Kidney capillary endothelial cell (primary cell): ENCODE measurements around the gene HPN.
A peak's percentile ranks its signal among the peaks of the same experiment; 100 is the strongest.

Experiments used
- DNase-seq: peaks from one replicate; pipeline ENCODE4 v3.0.0-alpha.2; 2018; ENCODE audit warnings: low spot score

HPN gene

GRCh38 chr19:35061583-35062373, 20.3 kb downstream of the HPN start:
- DNase-seq, result no peak

DNA sequence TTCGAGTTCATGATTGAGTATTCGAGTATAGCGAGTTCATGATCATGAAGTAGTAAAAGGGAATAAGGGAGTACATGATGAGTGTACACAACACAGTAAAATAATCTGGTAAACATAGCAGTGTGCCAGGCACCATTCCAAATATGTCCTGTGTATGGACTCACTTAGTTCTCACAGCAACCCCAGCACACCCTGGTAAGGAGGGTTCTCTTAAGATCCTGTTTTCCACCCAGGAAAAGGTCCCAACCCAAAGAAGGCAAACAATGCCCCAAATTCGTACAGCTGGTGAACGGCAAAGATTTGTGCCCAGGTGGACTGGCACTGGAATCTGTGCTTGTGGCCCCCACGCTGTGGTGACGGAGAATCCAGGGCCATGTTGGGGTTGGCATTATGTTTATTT, 21.4 kb downstream of the HPN start:
- DNase-seq, result no peak

DNA sequence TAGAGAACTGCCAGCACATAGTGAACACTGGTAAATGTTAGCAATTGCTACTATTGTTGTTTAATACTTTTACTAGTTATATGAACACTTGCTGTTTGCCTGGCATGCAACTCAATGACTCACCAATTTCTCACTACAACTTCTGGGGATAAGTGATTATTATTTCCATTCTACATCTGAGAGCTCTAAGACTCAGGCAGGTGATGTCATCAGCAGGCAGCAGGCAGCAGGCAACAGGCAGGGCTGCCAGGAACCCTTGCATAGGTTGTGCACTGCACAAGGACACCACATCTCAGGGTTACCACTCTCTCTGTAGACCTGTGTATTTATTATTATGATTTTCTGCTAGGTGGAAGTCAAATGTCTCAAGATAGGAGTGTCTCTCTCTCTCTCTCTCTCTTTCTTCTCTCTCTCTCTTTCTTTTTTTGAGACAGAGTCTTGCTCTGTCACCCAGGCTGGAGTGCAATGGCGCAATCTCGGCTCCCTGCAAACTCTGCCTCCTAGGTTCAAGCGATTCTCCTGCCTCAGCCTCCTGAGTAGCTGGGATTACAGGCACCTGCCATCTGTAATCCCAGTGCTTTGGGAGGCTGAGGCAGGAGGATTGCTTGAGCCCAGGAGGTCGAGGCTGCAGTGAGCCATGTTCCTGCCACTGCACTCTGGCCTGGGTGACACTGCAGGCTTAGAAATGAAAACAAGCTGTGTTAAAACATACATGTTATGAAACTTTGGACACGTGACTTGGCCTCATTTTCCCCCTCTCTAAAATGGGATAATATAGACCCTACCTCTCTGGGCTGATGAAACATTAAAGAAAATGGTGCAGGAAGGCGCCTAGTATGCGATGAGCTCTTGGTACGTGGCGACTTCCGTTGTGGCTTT, 22.7 kb downstream of the HPN start:
- peak; percentile 59 for DNase-seq

- no peak for DNase-seq
Measured at GRCh38 chr19:35065574-35065973, 24.1 kb downstream of the HPN start.

- DNase-seq, result no peak
Measured at GRCh38 chr19:35066121-35066520, 24.6 kb downstream of the HPN start.

- peak; percentile 81 for DNase-seq
Measured at GRCh38 chr19:35066691-35067563, 25.4 kb downstream of the HPN start.

DNA sequence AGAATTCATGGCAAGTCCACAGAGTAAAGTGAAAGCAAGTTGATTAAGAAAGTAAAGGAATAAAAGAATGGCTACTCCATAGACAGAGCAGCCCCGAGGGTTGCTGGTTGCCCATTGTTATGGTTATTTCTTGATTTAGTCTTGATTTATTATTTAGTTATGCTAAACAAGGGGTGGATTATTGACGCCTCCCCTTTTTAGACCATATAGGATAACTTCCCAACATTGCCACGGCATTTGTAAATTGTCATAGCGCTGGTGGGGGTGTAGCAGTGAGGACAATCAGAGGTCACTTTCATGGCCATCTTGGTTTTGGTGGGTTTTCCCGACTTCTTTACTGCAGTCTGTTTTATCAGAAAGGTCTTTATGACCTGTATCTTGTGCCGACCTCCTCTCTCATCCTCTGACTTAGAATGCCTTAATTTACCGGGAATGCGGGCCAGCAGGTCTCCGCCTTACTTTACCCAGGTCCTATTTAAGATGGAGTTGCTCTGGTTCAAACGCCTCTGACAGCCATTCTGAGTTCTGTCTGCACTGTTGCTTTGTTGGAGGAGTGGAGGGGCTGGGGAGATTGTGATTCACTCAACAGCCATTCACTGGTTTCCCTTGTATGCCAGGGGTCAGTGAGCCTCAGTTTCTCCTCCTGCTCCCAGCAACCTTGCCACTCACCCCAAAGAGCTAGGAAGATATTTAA, 27.6 kb downstream of the HPN start:
- no peak for DNase-seq

DNA sequence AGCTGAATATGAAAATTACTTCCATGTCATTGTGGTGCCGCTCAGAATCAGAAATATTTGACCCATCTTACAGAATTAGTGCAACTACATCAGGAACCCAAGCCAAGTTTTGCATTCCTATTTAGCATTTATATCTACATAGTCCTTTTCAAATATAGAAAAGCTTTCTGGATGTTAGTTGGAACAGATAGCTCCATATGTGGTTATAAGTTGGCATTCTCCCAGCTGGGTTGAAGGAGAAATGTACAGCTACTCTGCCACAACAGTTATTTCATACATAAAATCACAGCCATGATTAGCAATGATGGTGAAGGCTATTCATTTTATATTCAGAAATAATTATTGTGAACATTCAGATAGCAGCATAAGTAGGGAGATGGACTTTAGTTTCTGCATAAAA, 28.2 kb downstream of the HPN start:
- no peak for DNase-seq

DNA sequence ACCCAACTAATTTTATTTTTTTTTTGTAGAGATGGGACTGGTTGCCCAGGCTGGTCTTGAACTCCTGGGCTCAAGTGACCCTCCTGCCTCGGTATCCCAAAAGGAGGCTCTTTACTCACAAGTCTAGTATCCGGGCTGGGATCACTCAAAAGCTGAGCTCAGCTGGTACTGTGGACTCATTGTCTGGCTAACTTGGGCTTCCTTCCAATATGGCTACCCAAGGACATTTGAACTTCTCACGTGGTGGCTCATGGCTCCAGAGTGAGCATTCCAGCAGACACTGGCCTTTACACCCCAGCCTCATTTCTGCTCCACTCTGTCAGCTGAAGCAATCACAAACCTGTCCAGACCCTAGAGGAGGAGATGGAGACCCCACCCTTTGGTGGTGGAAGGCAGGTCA, 28.9 kb downstream of the HPN start:
- no peak for DNase-seq

DNA sequence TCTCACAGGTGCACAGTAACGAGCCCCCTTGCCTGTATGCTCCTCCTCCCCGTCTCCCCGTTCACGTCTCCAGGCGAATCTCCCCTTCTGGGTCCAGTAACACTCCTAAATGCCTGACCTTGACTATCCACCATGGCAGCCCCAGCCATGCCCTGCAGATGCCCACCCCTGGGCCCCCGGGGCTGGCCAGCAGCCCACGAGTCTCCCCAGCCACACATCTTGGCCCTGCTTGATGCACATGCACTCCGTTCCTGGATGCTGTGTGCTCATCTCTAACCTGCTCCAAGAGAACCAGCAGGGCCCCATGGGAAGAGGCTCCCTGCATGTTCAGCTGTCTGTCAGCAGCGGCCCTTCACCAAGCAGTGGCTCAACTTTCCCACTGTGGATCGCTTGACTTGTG, 32.0 kb downstream of the HPN start:
- no peak for DNase-seq

- DNase-seq, result no peak
Measured at GRCh38 chr19:35073941-35074340, 32.4 kb downstream of the HPN start.

DNA sequence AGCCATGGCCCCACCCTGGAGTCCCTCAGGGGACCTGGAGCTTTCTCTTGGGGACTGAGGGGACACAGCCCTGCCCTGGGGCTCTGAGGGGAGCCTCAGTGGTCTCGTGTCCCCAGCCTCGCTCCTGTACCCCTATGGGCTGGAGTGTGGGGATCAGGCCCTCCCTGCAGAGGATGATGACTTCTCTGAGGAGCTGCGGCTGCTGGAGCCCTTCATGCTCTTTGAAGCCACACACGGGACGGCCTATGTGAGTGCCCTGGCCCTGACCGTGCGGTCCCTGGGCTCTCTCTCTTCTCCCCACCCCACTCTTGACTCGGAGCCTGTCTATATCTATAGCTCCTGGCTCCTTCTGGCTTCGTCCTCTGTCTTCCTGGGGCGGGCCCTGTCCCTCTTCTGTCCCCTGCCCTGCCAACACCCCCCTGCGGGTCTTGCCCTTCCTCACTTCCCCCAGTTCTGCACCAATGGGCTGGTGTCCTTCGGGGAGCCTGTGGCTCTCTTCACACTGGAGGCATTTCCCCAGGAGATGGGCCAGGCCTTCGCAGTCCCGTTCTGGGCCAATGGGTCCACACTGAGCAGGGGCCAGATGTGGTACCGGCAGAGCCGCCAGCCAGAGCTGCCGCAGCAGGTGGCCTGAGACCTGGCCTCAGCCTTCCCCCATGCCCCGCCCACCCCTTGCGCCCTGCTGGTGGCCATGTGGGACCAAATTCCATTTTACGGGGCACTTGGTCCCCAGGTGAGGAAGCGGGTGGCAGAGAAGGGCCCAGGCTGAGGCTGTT, 33.1 kb downstream of the HPN start:
- DNase-seq, result no peak

GRCh38 chr19:35075202-35076025, 33.9 kb downstream of the HPN start:
- DNase-seq, result no peak

DNA sequence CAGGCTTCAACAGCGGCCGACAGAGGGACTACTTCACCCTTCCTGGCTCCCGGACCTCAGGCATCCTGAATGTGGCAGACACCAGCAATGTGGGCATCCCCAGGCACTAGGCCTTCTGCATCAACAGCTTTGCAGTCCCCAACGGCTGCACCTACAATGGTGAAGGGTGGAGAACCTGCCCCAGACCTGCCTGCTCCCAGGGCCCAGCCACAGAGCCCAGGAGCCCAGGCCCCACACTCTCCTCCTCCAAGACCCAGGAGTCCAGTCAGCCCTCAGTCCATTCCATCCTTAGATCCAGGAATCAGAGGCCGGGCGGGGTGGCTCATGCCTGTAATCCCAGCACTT, 34.5 kb downstream of the HPN start:
- no peak for DNase-seq

- DNase-seq, result no peak
Measured at GRCh38 chr19:35076657-35077056, 35.1 kb downstream of the HPN start.

DNA sequence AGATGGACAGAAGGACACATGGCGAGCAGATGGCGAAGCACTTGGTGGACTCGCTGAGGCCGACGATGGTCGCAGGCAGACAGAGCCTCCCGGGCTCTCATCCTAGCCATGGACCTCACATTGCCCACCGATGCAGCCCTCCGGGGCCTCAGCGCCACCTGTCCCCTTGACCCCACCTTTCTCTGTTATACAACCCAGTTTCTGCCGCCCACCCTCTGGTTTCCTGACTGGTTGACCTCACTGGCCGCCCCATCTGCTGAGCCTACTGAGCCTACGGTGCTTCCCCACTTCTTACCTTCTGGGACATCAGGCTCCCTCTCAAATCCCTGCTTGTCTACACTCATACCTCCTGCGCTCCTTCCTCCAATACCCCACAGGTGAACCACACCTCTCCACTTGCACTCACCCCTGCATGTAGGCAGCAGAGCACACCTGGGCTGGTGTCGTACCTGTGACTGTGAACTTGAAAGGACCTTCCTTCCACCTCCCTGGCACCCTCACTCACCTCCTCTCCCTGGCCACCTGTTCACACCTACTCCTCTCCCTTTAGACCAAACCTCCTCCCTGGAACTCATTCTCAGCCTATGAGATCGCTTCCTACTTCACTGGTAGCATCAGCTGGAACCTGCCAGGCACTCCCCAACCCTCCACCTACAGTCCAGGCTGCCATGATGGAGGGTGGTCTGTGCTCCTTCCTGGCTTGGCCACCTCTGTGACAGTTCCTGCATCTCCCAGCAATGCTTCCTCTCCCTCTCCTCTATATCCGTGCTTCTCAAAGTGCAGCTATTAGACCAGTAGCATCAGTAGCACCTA, 36.1 kb downstream of the HPN start:
- no peak for DNase-seq

- no peak for DNase-seq
Measured at GRCh38 chr19:35079826-35080225, 38.3 kb downstream of the HPN start.

GRCh38 chr19:35080613-35081170, 39.2 kb downstream of the HPN start:
- no peak for DNase-seq

DNA sequence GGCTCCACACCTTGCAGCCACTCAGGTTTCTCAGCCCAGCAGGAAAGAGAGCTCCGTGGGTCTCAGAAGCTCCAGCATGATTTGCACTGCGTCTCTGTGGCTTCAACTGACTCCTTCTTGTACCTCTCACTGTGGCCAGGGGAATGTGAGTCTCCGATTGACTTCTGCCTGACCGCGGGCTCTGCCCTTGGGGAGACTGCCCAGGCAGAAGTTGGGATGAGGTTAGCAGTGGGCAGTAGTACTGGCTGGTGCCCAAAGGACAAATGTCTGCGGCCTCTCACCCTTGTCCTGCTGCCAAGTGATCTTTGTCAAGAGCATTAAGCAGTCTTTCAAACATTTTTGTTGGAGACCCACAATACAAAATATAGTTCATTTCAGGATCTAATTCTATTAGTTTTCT, 39.7 kb downstream of the HPN start:
- DNase-seq, result no peak
